GM12873 (cell line): Measurements from ENCODE around the gene SLC25A38.

Source experiments
- TF ChIP-seq, protein P1 (sequence below): IDR thresholded peaks from 2 replicates; pipeline ENCODE4 v1.5.1; 2012; ENCODE audit warnings: low read depth, mild to moderate bottlenecking, moderate library complexity, low read length, control low read depth; ENCODE audit not compliant: insufficient read depth; ENCODE audit errors: missing control alignments

Gene SLC25A38

DNA sequence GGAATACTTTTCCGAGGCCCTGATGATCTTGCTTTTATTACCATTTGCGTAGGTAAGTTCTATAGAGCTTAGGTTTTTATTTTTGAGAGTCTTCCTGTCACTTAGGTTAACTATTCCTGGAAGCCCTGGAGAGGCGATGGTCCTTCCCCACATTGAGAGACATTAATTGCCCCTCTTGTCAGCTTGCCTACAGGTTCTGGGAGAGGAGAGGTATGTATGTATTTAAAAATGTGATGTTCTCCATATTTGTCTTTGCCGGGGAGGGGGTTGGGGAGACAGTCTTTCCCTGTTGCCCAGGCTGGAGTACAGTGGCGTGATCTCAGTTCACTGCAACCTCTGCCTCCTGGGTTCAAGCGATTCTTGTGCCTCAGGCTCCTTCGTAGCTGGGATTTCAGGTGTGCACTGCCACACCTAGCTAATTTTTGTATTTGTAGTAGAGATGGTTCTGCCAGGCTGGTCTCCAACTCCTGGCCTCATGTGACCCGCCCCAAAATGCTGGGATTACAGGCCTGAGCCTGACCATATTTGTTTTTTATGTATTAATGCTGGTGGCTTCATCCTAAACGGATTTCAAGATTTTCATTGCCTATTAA lies 29.6 kb downstream of the SLC25A38 start:
- TF ChIP-seq, protein P1, sequence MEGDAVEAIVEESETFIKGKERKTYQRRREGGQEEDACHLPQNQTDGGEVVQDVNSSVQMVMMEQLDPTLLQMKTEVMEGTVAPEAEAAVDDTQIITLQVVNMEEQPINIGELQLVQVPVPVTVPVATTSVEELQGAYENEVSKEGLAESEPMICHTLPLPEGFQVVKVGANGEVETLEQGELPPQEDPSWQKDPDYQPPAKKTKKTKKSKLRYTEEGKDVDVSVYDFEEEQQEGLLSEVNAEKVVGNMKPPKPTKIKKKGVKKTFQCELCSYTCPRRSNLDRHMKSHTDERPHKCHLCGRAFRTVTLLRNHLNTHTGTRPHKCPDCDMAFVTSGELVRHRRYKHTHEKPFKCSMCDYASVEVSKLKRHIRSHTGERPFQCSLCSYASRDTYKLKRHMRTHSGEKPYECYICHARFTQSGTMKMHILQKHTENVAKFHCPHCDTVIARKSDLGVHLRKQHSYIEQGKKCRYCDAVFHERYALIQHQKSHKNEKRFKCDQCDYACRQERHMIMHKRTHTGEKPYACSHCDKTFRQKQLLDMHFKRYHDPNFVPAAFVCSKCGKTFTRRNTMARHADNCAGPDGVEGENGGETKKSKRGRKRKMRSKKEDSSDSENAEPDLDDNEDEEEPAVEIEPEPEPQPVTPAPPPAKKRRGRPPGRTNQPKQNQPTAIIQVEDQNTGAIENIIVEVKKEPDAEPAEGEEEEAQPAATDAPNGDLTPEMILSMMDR = no peak

DNA sequence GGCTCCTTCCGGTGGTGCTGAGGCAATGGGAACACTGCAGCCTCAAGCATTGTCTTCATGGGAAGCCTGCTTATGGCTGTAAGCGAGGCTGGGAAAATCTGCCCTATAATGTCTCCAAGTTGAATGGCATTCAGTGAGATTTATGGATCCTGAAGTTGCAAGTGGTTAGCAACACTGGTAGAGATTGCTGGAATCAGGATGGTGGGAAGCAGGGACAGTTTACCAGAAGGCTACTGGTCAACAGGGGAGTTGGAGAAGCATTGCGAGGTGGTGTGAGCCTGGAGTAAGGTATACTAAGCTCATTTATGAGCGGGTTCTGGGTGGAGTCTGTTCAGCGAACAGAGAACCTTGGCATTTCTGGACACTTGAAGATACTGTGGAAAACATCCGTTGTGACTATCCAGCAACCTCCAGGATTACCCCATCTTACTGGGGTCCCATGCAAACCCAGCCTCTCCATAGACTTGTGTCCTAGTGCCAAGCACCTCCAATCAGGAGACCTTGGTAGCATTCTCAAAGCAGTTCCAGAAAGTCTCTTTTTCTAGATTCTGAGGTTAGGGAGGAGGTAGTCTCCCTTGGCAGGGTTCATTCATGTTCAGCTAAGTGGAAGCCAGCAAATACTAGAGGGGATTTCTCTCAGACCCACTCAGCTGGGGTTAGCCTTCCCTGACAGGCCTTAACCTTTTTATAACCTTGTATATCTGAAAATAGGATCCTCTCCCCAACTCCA lies 30.7 kb downstream of the SLC25A38 start:
- TF ChIP-seq, protein P1 = no peak

DNA sequence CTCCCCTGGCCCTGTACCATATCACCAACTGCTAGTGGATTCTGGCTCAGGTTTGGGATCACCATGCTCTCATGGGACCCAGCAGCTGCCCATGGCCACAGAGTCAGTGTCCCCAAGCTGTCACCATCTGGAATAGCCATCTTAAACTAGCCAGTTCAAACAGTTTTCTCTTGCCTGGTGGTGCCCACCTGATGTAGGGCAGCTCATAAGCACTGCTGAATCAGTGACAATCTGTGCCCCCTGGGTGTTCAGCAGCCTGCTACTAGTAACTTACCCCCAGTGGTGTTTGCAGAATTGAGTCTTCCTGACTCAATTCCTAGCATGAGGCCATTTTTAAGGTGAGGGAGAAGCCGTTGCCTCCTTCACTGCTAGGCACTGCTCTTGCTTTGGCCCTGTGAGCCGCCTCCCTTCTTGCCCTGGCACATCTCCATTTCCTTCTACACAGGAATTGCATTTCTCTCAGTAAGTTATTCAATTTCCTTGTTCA lies 31.3 kb downstream of the SLC25A38 start:
- TF ChIP-seq, protein P1 = no peak

DNA sequence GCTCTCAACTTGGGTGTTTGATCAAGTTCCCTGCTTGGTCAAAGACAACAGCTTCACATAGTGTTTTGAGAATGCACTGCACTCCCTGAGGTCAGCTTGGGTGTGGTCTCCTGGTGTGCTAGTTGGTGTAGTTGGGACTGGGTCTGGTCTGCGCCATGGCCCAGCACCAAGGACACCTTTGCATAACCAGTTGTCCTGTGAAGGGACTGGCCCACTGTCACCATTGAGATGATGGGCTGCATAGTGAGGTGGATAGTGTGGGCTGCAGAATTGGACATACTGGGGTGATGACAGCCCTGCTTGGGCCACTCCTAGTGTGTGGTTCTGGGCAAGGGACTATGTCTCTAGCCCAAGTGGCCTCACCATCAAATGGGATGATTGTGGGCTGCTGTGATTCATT lies 32.8 kb downstream of the SLC25A38 start:
- TF ChIP-seq, protein P1 = no peak

DNA sequence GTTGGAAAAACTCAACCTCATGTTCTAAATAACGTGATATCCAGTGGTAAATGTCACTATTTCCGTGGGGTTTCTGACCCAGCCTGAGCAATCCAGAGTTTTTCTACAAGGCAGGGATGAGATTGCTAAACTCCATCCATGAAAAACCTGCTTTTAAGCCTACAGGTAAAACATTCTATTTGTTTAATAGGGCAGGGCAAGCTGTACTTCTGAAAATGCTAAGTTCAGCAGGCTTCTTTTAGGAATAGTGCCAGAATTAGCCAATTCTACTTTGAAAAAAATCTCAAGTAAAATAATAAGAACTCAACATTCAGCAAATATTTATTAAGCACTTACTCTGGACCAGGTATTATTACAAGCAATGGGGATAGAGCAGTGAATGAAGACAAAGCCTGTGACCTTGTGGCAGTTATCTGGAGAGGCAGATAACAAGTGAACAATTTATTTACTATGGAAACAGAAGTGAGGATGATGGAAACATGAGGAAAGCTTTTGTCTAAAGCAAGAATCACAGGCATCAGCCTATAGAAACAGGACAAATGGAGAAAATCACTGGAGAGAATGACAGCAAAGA lies 36.7 kb downstream of the SLC25A38 start:
- TF ChIP-seq, protein P1 = no peak

DNA sequence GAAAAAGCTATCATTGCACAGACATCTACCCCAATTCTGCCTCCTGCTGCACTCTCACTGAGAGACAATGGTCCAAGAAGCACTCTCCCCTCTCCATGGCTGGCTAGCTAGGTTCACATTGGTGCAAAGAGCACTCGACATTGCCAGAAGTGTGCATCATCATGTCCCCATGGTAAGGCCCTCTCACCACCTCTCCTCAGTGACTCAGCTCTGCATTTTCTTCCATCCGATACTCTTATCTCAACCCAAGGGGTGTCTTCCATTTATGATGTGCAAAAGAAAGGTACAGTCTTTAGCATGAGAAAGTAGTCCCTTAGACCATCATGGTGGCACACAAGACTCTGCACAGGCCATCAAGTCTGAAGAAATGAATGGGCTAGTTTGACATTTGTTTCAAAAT lies 37.4 kb downstream of the SLC25A38 start:
- TF ChIP-seq, protein P1 = no peak

DNA sequence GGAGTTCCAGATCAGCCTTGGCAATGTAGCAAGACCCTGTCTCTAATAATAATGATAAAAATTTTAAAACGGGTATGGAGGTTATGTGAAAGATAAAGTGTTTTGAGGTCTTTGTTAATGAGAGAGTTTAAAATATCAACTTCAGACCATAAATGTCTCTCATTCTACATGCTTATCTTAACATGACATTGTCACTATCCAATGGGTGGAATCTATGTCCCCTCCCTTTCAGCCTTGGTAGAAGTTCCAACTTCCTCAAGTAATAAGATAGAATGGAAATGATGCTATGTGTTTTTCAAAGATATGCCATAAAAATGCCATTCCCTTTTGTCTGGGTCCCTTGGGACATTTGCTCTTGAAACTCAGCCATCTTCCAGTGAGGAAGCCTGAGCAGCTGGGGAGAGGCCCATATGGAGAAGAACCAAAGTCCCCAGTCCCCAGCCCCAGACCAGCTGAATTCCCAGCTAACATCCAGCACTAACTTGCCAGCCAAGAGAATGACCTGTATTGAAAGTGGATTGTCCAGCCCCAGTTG lies 40.3 kb downstream of the SLC25A38 start:
- TF ChIP-seq, protein P1 = no peak
